HG03520 (cell line): ENCODE measurements around the gene SDR39U1.

ENCODE experiments used
- ATAC-seq: cut with Tn5 transposase; IDR thresholded peaks from one replicate; pipeline ENCODE4 v1.9.1; 2021; ENCODE audit warnings: mild to moderate bottlenecking, moderate library complexity; ENCODE audit not compliant: unreplicated experiment

Gene SDR39U1

GRCh38 chr14:24392325-24393091 lies 50.1 kb downstream of the SDR39U1 start:
- ATAC-seq, result no peak

GRCh38 chr14:24390701-24391468 lies 51.7 kb downstream of the SDR39U1 start:
- ATAC-seq, result no peak
